GM21360 (cell line): ENCODE results near the gene PHF13.
"Not testable (repeated sequence)": the region's sequence is repeated elsewhere in the genome, so short reads cannot be mapped to it uniquely, and the experiment has no call there.

ENCODE experiments used
- ATAC-seq: cut with Tn5 transposase; IDR thresholded peaks from one replicate; pipeline ENCODE4 v1.9.1; 2021; ENCODE audit warnings: mild to moderate bottlenecking, moderate library complexity; ENCODE audit not compliant: unreplicated experiment

PHF13 gene

DNA sequence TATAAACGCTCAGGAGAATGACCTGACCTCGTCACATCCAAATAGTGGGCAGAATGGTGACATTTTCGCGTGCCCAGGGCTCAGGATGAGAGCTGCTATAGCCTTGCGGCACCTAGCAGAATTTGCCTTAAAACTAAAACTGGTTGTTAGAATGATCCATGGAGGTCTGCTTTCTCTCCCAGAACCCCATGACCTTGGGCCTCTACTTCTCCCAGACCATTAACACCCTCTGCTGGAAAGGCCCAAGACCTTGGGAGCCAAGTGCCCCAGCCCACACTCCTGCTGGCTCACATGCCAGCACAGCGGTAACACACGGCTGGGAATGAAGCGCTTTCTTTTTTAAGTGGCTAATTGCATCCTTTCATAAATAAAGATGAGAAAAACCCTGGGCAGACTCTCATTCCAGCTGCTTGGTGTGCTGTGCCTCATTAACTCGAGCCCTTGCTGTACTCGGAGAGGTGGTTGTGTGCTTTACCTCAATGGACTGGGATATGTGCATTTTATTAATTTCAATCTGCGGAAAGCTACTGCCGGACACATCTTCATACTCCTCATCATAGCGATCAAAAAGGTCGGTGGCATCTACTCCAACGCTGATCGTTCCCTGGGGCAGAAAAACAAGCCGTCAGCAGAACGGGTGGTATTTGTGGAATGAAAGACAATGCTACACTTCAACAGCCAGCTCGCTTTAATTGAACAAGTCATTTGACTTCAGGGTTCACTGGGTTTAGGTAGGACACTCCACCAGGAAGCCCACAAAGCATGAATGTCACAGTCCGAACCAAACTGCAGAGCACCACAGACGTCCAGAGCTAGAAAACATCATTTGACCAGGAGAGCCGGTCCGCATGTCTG is 40.1 kb downstream of the PHF13 start:
- no peak for ATAC-seq

DNA sequence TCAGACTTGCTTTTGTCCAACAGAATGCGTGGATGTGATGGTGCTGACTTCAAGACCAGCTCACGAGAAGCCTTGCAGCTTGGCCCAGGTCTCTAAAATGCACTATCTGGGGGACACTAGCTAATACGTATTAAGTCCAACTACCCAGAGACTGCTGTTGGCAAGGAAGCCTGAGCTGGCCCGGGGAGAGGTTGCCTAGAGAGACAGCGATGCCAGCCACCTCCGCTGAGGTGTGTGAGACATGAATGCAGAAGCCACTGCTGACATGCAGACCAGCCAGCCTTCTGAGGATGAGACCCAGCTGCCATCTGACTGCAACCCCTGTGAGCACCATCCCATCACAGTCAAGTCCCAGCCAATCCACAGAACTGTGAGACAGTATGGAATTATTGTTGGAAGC is 43.6 kb downstream of the PHF13 start:
- ATAC-seq: no peak

DNA sequence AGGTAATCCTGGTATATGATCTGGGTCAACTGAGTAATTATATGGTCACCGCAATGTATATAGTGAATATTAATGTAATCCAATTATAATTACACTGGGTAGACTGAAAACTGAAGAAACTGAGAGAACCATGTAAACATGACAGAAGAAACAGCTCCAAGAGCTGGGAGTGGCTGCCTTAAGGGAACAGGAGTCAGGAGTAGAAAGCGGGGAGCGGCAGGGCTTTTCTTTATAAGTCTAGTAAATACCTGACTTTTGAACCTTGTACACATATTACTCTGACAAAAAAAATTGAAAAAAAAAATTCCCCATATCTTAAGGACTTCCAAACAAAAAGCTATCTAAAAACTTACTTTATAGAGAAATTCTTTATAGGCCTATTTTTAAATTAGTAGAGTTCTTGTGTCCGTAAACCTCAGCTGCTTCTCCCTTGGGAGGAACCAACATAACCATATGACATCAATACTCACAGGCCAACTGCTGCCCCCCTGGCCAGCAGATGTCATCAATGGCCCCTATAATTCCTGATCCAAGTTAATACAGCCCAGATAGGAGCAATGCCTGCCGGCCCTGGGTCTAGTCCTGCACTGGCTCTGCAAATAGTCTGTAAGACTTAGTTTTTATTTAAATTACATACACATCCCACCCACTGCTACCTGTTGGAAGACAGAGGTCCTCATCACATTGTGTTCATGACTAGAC is 45.0 kb downstream of the PHF13 start:
- no peak for ATAC-seq

DNA sequence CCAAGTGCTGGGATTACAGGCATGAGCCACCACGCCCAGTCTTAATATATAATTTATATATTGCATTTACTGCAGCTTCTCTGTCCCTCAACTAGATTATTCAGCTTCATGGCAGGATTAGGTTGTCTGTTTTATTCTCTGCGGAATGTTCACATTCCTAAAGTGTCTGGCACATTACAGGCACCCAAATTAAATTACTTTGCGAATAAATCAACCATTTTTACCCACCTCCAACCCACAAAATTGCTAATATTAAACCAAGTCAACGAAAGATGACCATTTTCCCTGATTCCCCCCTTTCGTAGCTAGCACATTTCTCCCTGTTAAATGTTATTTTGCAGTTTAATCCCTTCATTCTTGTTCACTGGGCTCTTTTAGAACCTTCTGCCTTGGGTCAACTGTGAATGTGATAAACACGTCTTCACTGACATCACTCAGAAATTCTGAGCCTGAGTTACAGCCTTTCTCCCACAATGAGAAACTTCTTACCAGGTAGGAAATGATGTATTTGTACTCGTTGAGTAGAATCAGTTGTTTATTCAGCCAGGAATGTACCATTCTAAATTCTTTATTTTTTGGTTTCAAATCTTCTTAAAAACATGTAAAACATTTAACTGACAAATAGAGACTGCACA is 47.0 kb downstream of the PHF13 start:
- no peak for ATAC-seq

DNA sequence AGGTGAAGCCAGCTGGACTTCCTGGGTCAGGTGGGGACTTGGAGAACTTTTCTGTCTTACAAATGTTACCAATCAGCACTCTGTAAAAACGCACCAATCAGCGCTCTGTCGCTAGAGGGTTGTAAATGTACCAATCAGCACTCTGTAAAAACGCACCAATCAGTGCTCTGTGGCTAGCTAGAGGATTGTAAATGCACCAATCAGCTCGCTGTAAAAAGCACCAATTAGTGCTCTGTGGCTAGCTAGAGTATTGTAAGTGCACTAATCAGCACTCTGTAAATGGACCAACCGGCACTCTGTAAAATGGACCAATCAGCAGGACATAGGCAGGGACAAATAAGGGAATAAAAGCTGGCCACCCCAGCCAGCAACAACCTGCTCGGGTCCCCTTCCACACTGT is 48.9 kb downstream of the PHF13 start:
- not testable (repeated sequence) for ATAC-seq

DNA sequence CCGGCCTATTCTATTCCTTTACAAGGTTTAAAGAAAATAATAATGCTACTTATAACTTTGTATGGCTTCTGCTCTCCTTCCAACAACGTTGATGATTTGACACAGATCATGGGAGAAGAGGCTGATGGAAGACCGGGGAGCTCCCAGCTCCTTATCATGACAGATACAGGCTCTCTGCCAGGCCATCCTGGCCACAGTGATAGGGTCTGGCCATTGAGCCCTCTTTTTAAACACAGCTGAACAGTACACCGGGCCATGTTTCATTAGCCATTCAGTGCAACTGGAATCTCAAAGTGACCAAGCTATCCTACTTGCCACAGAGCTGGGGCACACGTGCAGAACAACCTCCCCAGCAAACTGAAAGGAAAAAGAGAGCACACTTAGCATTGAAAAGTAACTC is 53.2 kb downstream of the PHF13 start:
- ATAC-seq: no peak

DNA sequence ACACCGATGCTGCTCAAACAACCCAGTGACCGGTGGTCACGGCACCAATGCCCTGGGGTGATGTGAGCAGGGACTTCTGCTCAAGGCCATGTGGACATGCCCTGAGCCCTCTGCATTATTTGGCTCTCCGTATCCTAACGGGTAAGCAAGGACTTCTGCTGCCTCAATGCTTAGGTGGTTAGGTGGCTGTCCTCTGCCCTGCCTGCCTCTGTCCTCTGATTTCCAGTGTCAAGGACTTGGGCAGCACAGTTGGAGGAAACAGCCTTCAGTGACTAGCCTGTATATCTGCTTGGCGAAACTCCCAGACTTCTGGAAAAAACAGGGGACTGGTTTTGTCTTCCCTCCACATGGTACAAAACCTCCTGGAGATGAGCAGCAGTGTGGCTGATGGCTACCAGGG is 53.6 kb downstream of the PHF13 start:
- ATAC-seq: no peak

DNA sequence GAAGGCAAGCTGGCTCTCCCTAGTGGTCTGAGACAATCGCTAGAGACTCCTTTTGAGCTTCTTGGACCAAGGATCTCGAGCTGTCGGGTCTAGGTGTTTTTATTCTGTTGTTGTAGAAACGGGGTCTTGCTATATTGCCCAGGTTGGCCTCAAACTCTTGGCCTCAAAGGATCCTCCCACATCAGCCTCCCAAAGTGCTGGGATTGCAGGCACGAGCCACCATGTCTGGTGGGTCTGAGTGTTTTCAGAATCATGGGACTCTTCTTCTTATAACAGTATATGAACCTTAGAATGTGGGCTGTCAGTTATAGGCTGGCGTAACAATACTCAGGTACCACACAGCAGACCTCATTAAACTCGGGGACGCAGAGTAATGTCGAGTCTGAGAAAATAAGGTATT is 55.0 kb downstream of the PHF13 start:
- no peak for ATAC-seq

DNA sequence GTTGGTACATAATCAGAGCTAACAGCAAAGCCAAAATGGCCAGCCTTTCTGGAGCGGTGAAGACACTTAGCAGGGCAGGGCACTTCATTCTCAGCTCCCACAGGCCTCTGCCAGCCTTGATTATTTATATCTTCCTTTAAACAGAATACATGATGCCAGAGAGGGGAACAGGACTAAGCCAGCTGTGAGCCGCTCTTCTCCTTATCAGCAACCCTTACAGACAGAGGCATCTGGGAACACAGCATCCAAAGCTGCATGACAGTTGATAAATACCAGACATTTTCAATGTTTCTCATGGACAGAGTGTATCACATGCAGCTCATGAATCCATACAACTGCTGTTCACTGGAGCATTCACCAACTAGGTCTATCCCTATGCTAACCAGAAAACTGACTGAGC is 59.0 kb downstream of the PHF13 start:
- ATAC-seq: no peak
